SU-DHL-6 (cell line): Measurements from ENCODE around the gene CC2D1A.

Experiments
- H2AFZ ChIP-seq: fragments of 200-600 bp; sonication (generic); 2 replicates; pipeline ENCODE4 v1.6.1; 2014; ENCODE audit warnings: low read depth, mild to moderate bottlenecking, moderate library complexity, mixed read lengths, antibody characterized with exemption, low read length; ENCODE audit not compliant: severe bottlenecking
- H3F3A ChIP-seq: fragments of 200-600 bp; shearing (Covaris generic); 2 replicates; pipeline ENCODE4 v1.6.0; 2016; ENCODE audit warnings: antibody characterized with exemption, mild to moderate bottlenecking; ENCODE audit not compliant: insufficient read depth
- H3K27ac ChIP-seq: fragments of 200-600 bp; sonication (generic); 2 replicates; pipeline ENCODE4 v1.5.1; 2016; ENCODE audit warnings: low read depth, mild to moderate bottlenecking, low read length, moderate library complexity, mixed read lengths
- H3K27me3 ChIP-seq: fragments of 200-600 bp; sonication (generic), shearing (Covaris generic); 2 replicates; pipeline ENCODE4 v1.6.0; 2014; ENCODE audit warnings: mild to moderate bottlenecking, low read length
- H3K36me3 ChIP-seq: fragments of 200-600 bp; sonication (generic); 2 replicates; pipeline ENCODE4 v1.6.1; 2014; ENCODE audit warnings: mild to moderate bottlenecking, low read length, mixed read lengths
- H3K4me2 ChIP-seq: fragments of 300-600, 200-600 bp; shearing (Covaris generic), sonication (generic); 2 replicates; pipeline ENCODE4 v1.6.0; 2014; ENCODE audit warnings: low read length, low read depth, mild to moderate bottlenecking; ENCODE audit not compliant: poor library complexity, severe bottlenecking
- H3K4me3 ChIP-seq: fragments of 200-600 bp; sonication (generic); 2 replicates; pipeline ENCODE4 v1.5.1; 2014; ENCODE audit warnings: antibody characterized with exemption, low read length, mild to moderate bottlenecking, mixed read lengths; ENCODE audit not compliant: insufficient read depth, poor library complexity, severe bottlenecking
- H3K79me2 ChIP-seq: fragments of 200-600 bp; sonication (generic); 2 replicates; pipeline ENCODE4 v1.6.1; 2014; ENCODE audit warnings: mild to moderate bottlenecking, low read length, moderate library complexity; ENCODE audit not compliant: insufficient read depth
- H3K9ac ChIP-seq: fragments of 200-600 bp; sonication (generic); 2 replicates; pipeline ENCODE4 v1.7.0; 2014; ENCODE audit warnings: mild to moderate bottlenecking, low read length
- H3K9me2 ChIP-seq: fragments of 200-600 bp; sonication (generic); replicated peaks from 2 replicates; pipeline ENCODE4 v1.6.1; 2014; ENCODE audit warnings: low read length; ENCODE audit not compliant: insufficient read depth
- H3K9me3 ChIP-seq: fragments of 200-600 bp; sonication (generic); 2 replicates; pipeline ENCODE4 v1.6.1; 2014; ENCODE audit warnings: low read length, mixed read lengths; ENCODE audit not compliant: insufficient read depth
- H4K20me1 ChIP-seq: fragments of 200-600 bp; sonication (generic); 2 replicates; pipeline ENCODE4 v1.6.1; 2014; ENCODE audit warnings: low read depth, mild to moderate bottlenecking, antibody characterized with exemption, low read length, moderate library complexity, mixed read lengths
- CTCF ChIP-seq: fragments of 200-600 bp; sonication (generic); IDR thresholded peaks from one replicate; pipeline ENCODE4 v1.5.1; 2017; ENCODE audit warnings: antibody characterized with exemption, mild to moderate bottlenecking, low read length, moderate library complexity; ENCODE audit not compliant: insufficient read depth, poor library complexity, severe bottlenecking
- EZH2phosphoT487 ChIP-seq: fragments of 200-600 bp; sonication (generic), shearing (Covaris generic); conservative IDR thresholded peaks from 2 replicates; pipeline ENCODE4 v1.6.1; 2018; ENCODE audit warnings: mild to moderate bottlenecking, antibody characterized with exemption, low read length, moderate library complexity, mixed read lengths

Gene CC2D1A

GRCh38 chr19:13883516-13884064 is 22.4 kb upstream of the CC2D1A start:
- Histone ChIP-seq H3K79me2 (no peaks in the 10 kb centered on the region), H3K9me2 (no peaks in the 10 kb centered on the region), H3F3A (no peaks in the 10 kb centered on the region), H3K9me3 (no peaks in the 10 kb centered on the region), H4K20me1 (no peaks in the 10 kb centered on the region), H2AFZ (no peak overlapping the region), H3K4me3 (no peak overlapping the region), H3K9ac (no peak overlapping the region), H3K36me3 (no peaks in the 10 kb centered on the region), H3K27ac (no peak overlapping the region), H3K27me3 (no peaks in the 10 kb centered on the region), H3K4me2 (no peak overlapping the region)
- no peak for TF ChIP-seq CTCF
- TF ChIP-seq EZH2phosphoT487: no peak

GRCh38 chr19:13884726-13885591 is 21.0 kb upstream of the CC2D1A start:
- no peak for TF ChIP-seq CTCF
- TF ChIP-seq EZH2phosphoT487: no peak
- Histone ChIP-seq H3K27ac (no peak overlapping the region), H3K9me3 (no peaks in the 10 kb centered on the region), H2AFZ (no peak overlapping the region), H3K9me2 (no peaks in the 10 kb centered on the region), H3K27me3 (no peaks in the 10 kb centered on the region), H3K4me2 (no peak overlapping the region), H3F3A (no peaks in the 10 kb centered on the region), H3K9ac (no peak overlapping the region), H3K36me3 (no peaks in the 10 kb centered on the region), H4K20me1 (no peaks in the 10 kb centered on the region), H3K79me2 (no peaks in the 10 kb centered on the region), H3K4me3 (no peak overlapping the region)

GRCh38 chr19:13885826-13886365 is 20.1 kb upstream of the CC2D1A start:
- H3F3A ChIP-seq: no peaks in the 10 kb centered on the region
- H3K4me2 ChIP-seq: no peak overlapping the region
- no peak overlapping the region for H3K27ac ChIP-seq
- H3K4me3 ChIP-seq: no peak overlapping the region
- H3K79me2 ChIP-seq: no peaks in the 10 kb centered on the region
- no peak overlapping the region for H2AFZ ChIP-seq
- no peak for TF ChIP-seq EZH2phosphoT487
- no peak for TF ChIP-seq CTCF
- no peaks in the 10 kb centered on the region for H3K36me3 ChIP-seq
- H3K27me3 ChIP-seq: no peaks in the 10 kb centered on the region
- H3K9me2 ChIP-seq: no peaks in the 10 kb centered on the region
- no peak overlapping the region for H3K9ac ChIP-seq
- H4K20me1 ChIP-seq: no peaks in the 10 kb centered on the region
- no peaks in the 10 kb centered on the region for H3K9me3 ChIP-seq
